HepG2 (cell line): ENCODE measurements around the gene AUH. TPM values are rescaled to one million over a fixed set of nuclear protein-coding genes. Genes with fewer than 3 reads are reported as not detected.

ENCODE experiments used
- ATF7 ChIP-seq, 2 experiments: fragments of 450-650 bp in 1 of 2; sonication (generic) in 1 of 2; formaldehyde crosslinking in 1 of 2; IDR thresholded peaks; 2 replicates each; pipeline versions ENCODE4 v1.4.0 to v1.6.1; 2016 to 2020; ENCODE audit warnings: antibody characterized with exemption in 1 of 2, mild to moderate bottlenecking in 1 of 2, missing genetic modification reagents in 1 of 2
- ESRRA ChIP-seq: sonication (generic); formaldehyde crosslinking; IDR thresholded peaks from 2 replicates; pipeline ENCODE4 v1.5.1; 2020; ENCODE audit warnings: mild to moderate bottlenecking, low read depth, missing genetic modification reagents
- FOXA1 ChIP-seq, 2 experiments: fragments of 450-650 bp in 1 of 2; sonication (generic) in 1 of 2; formaldehyde crosslinking in 1 of 2; IDR thresholded peaks; 2 replicates each; pipeline versions ENCODE4 v1.4.0 to v1.6.1; 2016 to 2020; ENCODE audit warnings: missing genetic modification reagents in 1 of 2
- FOXP4 ChIP-seq: sonication (generic); formaldehyde crosslinking; IDR thresholded peaks from 2 replicates; pipeline ENCODE4 v1.4.0; 2020; ENCODE audit warnings: missing genetic modification reagents
- HMGXB3 ChIP-seq: sonication (generic); formaldehyde crosslinking; IDR thresholded peaks from 2 replicates; pipeline ENCODE4 v1.4.0; 2020; ENCODE audit warnings: missing genetic modification reagents, borderline replicate concordance
- JUND ChIP-seq: sonication (generic); formaldehyde crosslinking; IDR thresholded peaks from 2 replicates; pipeline ENCODE4 v1.8.0; 2022; ENCODE audit warnings: mild to moderate bottlenecking, missing genetic modification reagents
- NFYC ChIP-seq: IDR thresholded peaks from 2 replicates; pipeline ENCODE4 v1.6.1; 2016; ENCODE audit warnings: missing genetic modification reagents, missing compliant biosample characterization
- NONO ChIP-seq, 2 experiments: fragments of 450-650 bp in 1 of 2; sonication (generic) in 1 of 2; formaldehyde crosslinking in 1 of 2; IDR thresholded peaks in 1 of 2; conservative IDR thresholded peaks in 1 of 2; 2 replicates each; pipeline versions ENCODE4 v1.6.1 to v1.8.0; 2017 to 2022; ENCODE audit warnings: mild to moderate bottlenecking in 1 of 2, missing genetic modification reagents in 1 of 2, moderate library complexity in 1 of 2
- REPIN1 ChIP-seq: sonication (generic); formaldehyde crosslinking; IDR thresholded peaks from 2 replicates; pipeline ENCODE4 v1.8.0; 2022; ENCODE audit warnings: missing genetic modification reagents, low read depth, mild to moderate bottlenecking, borderline replicate concordance
- TARDBP ChIP-seq: sonication (generic); formaldehyde crosslinking; IDR thresholded peaks from 2 replicates; pipeline ENCODE4 v1.8.0; 2022; ENCODE audit warnings: mild to moderate bottlenecking, missing genetic modification reagents
- THAP11 ChIP-seq: IDR thresholded peaks from 2 replicates; pipeline ENCODE4 v1.6.1; 2016; ENCODE audit warnings: missing biosample characterization, missing genetic modification reagents
- ZHX1 ChIP-seq: sonication (generic); formaldehyde crosslinking; IDR thresholded peaks from 2 replicates; pipeline ENCODE4 v1.8.1; 2022; ENCODE audit warnings: low read depth, mild to moderate bottlenecking, missing genetic modification reagents
- ZNF124 ChIP-seq: sonication (generic); formaldehyde crosslinking; IDR thresholded peaks from 2 replicates; pipeline ENCODE4 v1.4.0; 2020; ENCODE audit warnings: missing genetic modification reagents
- ZNF562 ChIP-seq: sonication (generic); formaldehyde crosslinking; IDR thresholded peaks from 2 replicates; pipeline ENCODE4 v1.8.0; 2022; ENCODE audit warnings: missing genetic modification reagents, borderline replicate concordance
- ZNF614 ChIP-seq: IDR thresholded peaks from 2 replicates; pipeline ENCODE4 v1.6.1; 2018; ENCODE audit warnings: missing biosample characterization, missing genetic modification reagents, inconsistent platforms, borderline replicate concordance
- ZNF710 ChIP-seq: sonication (generic); formaldehyde crosslinking; IDR thresholded peaks from 2 replicates; pipeline ENCODE4 v1.5.0; 2020; ENCODE audit warnings: mild to moderate bottlenecking, missing genetic modification reagents, borderline replicate concordance
- ZNF816 ChIP-seq: sonication (generic); formaldehyde crosslinking; IDR thresholded peaks from 2 replicates; pipeline ENCODE4 v1.8.0; 2022; ENCODE audit warnings: missing genetic modification reagents, mild to moderate bottlenecking, borderline replicate concordance
- polyA plus RNA-seq, 8 experiments: library from polyadenylated mRNA; depleted of rRNA in 3 of 8; stranded (reverse) in 7 of 8; unstranded in 1 of 8; fragments of >200 nt; fragmentation: Illumina TruSeq in 4 of 8; extraction: Trizol in 4 of 8; gene quantifications; 2 replicates each; pipeline versions ENCODE4 v1.2.1 to v1.2.3, GENCODE V29; 2011 to 2016; ENCODE audit warnings: low read depth in 4 of 8, missing spikeins in 1 of 8, mixed read lengths in 1 of 8; ENCODE audit not compliant: insufficient read depth in 1 of 8
- total RNA-seq, 5 experiments: library from RNA; depleted of rRNA; stranded (reverse); fragments of >200 nt; fragmentation: Illumina TruSeq; extraction: Trizol; gene quantifications; 2 replicates each; pipeline ENCODE4 v1.2.3, GENCODE V29; 2016; ENCODE audit warnings: low read depth in 1 of 5

The AUH gene
- total and polyA plus RNA-seq, 2 of the 13 experiments (the other 11 are each of a cell fraction or from before 2014, with no cell fraction given): 25.8 to 31.9 TPM

GRCh38 chr9:91395106-91395552, 33.4 kb upstream of the AUH start (continued):
- TF ChIP-seq NONO (IDR thresholded peaks at IDR 0.05): no peak
- peak; percentile 56; the same call in 1 of the 2 replicates for TF ChIP-seq NONO (CRISPR knock-in tag; conservative IDR thresholded peaks at IDR 0.05)
- TF ChIP-seq ZNF710 (CRISPR knock-in tag): peak; percentile 97
- 0 out of 2 replicates have a peak, but pooled peaks have one; percentile 67 for TF ChIP-seq ZNF124 (CRISPR knock-in tag)
- TF ChIP-seq ZNF816: peak; percentile 37; the same call in 1 of the 2 replicates
- TF ChIP-seq TARDBP (CRISPR knock-in tag): peak; percentile 91
- TF ChIP-seq ZHX1: peak; percentile 70; the same call in 1 of the 2 replicates
- TF ChIP-seq FOXP4: peak; percentile 93
- no peak for TF ChIP-seq ZNF562 (CRISPR knock-in tag)
- no peak for TF ChIP-seq ATF7 (IDR thresholded peaks at IDR 0.05)
- TF ChIP-seq ATF7 (CRISPR knock-in tag; IDR thresholded peaks at IDR 0.05): no peak; the same call in 1 of the 2 replicates
- TF ChIP-seq JUND (CRISPR knock-in tag): 0 out of 2 replicates have a peak, but pooled peaks have one; percentile 53
- TF ChIP-seq THAP11 (CRISPR knock-in tag): peak; percentile 78
- no peak for TF ChIP-seq FOXA1 (IDR thresholded peaks at IDR 0.05)
- peak; percentile 88 for TF ChIP-seq FOXA1 (CRISPR knock-in tag; IDR thresholded peaks at IDR 0.05)
- TF ChIP-seq HMGXB3: peak; percentile 77; the same call in 1 of the 2 replicates
- peak; percentile 44; the same call in 1 of the 2 replicates for TF ChIP-seq REPIN1
- peak; percentile 76; the same call in 1 of the 2 replicates for TF ChIP-seq ESRRA
- TF ChIP-seq NFYC: peak; percentile 56; the same call in 1 of the 2 replicates
- peak; percentile 95 for TF ChIP-seq ZNF614 (CRISPR knock-in tag)
